ENCODE data around the gene ZBTB20.

GRCh38 chr3:114400371-114400770 is 746.7 kb downstream of the ZBTB20 start:
- TF ChIP-seq POLR2A (IDR thresholded peaks at IDR 0.05) (no peak), CTCF (IDR thresholded peaks at IDR 0.05) (no peak)

Data from thyroid gland (tissue), 4 donors.